Endothelial cell (in vitro differentiated cells): ENCODE results near the gene ALDH3A1. TPM values are rescaled to one million over a fixed set of nuclear protein-coding genes. Genes with fewer than 3 reads are reported as not detected.

Experiments used
- DNase-seq: peaks from one replicate; pipeline ENCODE4 v3.0.0; 2021; ENCODE audit warnings: low spot score
- H3K27ac Mint-ChIP-seq: one replicate; pipeline ENCODE4 v1.8.0; 2021; ENCODE audit warnings: mixed read lengths, inconsistent platforms; ENCODE audit not compliant: unreplicated experiment
- H3K27me3 Mint-ChIP-seq: one replicate; pipeline ENCODE4 v1.8.0; 2021; ENCODE audit warnings: mild to moderate bottlenecking, moderate library complexity, mixed read lengths, inconsistent platforms; ENCODE audit not compliant: unreplicated experiment
- H3K36me3 Mint-ChIP-seq: one replicate; pipeline ENCODE4 v1.8.0; 2021; ENCODE audit warnings: mild to moderate bottlenecking, low read depth, mixed read lengths, inconsistent platforms; ENCODE audit not compliant: unreplicated experiment
- H3K4me1 Mint-ChIP-seq: one replicate; pipeline ENCODE4 v1.8.0; 2021; ENCODE audit warnings: mild to moderate bottlenecking, mixed read lengths, inconsistent platforms; ENCODE audit not compliant: unreplicated experiment
- H3K4me3 Mint-ChIP-seq: one replicate; pipeline ENCODE4 v1.8.0; 2021; ENCODE audit warnings: mild to moderate bottlenecking, mixed read lengths, inconsistent platforms; ENCODE audit not compliant: unreplicated experiment
- H3K9me3 Mint-ChIP-seq: one replicate; pipeline ENCODE4 v1.8.0; 2021; ENCODE audit warnings: mixed read lengths, inconsistent platforms; ENCODE audit not compliant: unreplicated experiment
- long read RNA-seq: library from polyadenylated mRNA; unstranded; transcript quantifications from one replicate; pipeline ENCODE4 v2.0.0, GENCODE V29; 2020; ENCODE audit not compliant: unreplicated experiment
- total RNA-seq: library from RNA; stranded (reverse); fragmentation: NEBNext Ultra II Directional; extraction: Animal tissue kit (Norgen Biotek cat#: 25700); gene quantifications from one replicate; pipeline ENCODE4 v1.2.1, GENCODE V29; 2021; ENCODE audit not compliant: unreplicated experiment
- TF ChIP-seq, protein P1 (sequence below): fragments of 200-600 bp; sonication (generic); IDR thresholded peaks from one replicate; pipeline ENCODE4 v1.5.0; 2021; ENCODE audit warnings: antibody characterized with exemption; ENCODE audit not compliant: unreplicated experiment

The ALDH3A1 gene
- 0.31 TPM for total RNA-seq
- long read RNA-seq, partial matches to known transcripts: 0 of 1 reads
- long read RNA-seq, other reads (novel, unspliced or antisense): 0 of 1 reads

DNA sequence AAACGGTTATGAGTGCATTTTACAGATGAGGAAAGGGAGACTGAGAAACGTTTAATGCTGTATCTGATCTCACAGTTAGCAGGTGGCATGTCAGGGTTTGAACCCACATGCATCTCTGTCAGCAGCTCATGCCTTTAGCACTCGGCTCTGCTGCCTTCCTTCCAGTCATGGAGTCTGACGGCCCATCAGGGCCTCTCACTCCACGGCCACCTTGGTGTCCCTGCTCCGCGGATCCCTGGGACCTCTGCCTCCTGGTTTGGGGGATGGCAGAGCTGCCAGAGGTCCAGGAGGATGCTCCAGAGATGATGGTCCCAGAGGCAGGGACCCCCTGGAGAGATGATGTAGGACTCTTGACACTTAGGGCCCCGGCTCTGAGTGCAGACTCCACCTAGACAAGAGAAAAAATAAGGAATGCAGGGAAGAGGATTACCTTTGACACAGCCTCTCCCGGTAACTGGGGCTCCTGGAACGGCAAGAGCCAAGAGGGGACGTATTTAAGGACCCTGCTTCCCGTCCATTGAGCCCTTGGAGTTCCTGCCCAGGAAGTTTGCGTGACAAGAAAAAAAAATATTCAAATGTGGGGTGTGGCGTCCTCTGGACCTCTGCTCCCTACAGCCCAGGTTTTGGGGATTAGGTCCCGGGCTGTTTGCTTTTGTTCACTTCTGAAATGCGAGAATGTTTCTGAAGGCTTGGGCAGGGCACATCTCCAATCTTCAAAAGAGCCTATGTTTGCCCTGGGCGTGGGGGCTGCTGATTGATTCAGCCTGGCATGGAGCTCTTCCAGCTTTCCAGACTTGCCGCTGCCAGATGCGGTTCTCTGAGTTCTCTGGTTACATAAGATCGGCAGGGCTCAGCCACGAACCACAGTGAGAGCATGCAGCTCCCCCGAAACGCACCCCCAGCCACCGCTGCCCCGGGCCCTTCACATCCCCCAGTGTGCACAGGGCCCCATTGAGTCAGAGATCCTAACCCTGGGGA, at the start of gene ALDH3A1:
Gene ALDH3A1 (minus strand): TSS at position 470 of the 978 bp plus-strand sequence. CDS start 3,169 bp downstream, outside the sequence.
- Mint-ChIP-seq H3K4me1 (no peaks in the 10 kb centered on the region), H3K36me3 (peaks cover 4% of the 10 kb centered on the region), H3K27me3 (peaks cover 15% of the 10 kb centered on the region), H3K4me3 (no peak within 1 kb of the TSS), H3K9me3 (no peaks in the 10 kb centered on the region), H3K27ac (no peak within 1 kb of the TSS)
- TF ChIP-seq, protein P1, sequence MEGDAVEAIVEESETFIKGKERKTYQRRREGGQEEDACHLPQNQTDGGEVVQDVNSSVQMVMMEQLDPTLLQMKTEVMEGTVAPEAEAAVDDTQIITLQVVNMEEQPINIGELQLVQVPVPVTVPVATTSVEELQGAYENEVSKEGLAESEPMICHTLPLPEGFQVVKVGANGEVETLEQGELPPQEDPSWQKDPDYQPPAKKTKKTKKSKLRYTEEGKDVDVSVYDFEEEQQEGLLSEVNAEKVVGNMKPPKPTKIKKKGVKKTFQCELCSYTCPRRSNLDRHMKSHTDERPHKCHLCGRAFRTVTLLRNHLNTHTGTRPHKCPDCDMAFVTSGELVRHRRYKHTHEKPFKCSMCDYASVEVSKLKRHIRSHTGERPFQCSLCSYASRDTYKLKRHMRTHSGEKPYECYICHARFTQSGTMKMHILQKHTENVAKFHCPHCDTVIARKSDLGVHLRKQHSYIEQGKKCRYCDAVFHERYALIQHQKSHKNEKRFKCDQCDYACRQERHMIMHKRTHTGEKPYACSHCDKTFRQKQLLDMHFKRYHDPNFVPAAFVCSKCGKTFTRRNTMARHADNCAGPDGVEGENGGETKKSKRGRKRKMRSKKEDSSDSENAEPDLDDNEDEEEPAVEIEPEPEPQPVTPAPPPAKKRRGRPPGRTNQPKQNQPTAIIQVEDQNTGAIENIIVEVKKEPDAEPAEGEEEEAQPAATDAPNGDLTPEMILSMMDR: no peak
- DNase-seq: no peak

DNA sequence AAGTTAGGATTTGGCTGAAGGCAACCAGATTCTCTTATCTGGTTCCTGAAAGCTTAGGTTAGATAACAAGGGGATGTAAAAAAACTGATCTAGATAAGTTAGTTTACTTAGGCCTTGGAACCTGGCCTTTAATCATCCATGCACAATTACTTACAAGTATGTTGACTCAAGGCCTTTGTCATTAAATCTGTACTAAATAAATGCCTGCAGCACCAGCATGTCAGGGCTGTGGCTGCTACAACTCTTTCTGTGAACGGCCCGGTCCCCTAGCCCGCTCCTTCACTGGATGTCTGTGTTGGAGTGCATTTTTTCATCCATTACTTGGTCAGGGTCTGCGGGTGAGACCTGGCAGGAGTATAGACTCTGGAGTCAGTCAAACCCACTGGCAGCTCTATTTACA, 48.4 kb upstream of the ALDH3A1 start:
- no peak for DNase-seq
- Mint-ChIP-seq H3K36me3 (peaks cover 79% of the 10 kb centered on the region), H3K4me3 (peak overlapping the region; percentile 87), H3K27me3 (no peaks in the 10 kb centered on the region), H3K4me1 (peaks cover 15% of the 10 kb centered on the region), H3K9me3 (peaks cover 18% of the 10 kb centered on the region), H3K27ac (no peak overlapping the region)
- TF ChIP-seq, protein P1: no peak

DNA sequence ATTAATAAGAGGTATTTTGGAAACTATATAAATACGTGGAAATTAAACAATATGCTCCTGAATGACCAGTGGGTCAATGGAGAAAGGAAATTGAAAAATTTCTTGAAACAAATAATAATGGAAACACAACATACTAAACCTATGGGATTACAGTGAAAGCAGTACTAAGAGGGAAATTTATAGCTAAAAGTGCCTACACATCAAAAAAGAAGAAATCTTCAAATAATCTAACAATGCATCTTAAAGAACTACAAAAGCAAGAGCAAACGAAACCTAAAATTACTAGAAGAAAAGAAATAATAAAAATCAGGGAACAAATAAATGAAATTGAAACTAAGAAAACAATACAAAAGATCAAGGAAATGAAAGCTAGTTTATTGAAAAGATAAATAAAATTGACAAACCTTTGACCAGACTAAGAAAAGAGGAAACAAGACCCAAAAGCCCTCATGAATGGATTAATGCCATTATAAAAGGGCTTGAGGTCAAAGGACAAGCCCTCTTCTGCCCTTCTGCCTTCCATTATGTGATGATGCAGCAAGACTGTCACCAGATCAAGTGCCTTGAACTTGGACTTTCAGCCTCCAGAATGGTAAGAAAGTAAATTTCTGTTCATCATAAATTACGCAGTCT, 43.9 kb upstream of the ALDH3A1 start:
- TF ChIP-seq, protein P1: no peak
- Mint-ChIP-seq H3K27me3 (no peaks in the 10 kb centered on the region), H3K27ac (no peak overlapping the region), H3K9me3 (peaks cover 18% of the 10 kb centered on the region), H3K4me3 (no peak overlapping the region), H3K4me1 (no peaks in the 10 kb centered on the region), H3K36me3 (peaks cover 57% of the 10 kb centered on the region)
- DNase-seq: no peak

DNA sequence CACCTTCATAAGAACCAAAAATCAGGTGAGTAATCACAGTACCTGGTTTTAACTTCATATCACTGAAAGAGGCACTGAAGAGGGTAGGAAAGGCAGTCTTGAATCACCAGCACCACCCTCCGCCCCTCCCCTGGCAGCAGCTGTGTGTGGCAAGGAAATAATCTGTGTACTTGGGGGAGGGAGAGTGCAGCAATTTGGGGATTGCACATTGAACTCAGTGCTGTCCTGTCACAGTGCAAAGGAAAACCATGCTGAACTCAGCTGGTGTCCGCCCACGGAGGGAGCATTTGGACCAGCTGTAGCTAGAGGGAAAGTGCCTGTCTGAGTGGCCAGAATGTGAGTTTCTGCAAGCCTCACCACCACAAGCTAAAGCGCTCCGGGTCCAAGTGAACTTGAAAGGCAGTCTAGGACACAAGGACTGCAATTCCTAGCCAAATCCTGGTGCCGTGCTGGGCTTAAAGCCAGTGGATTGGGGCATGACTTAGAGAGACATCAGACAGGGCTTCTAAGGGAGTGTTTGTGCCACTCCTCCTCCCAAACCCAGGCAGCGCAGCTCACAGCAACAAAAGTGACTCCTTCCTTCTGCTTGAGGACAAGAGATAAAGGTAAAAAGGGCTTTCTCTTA, 39.7 kb upstream of the ALDH3A1 start:
- H3K4me1 Mint-ChIP-seq: no peaks in the 10 kb centered on the region

More for the DNA sequence above, 39.7 kb upstream of the ALDH3A1 start:
- DNase-seq: no peak
- TF ChIP-seq, protein P1: no peak
- peaks cover 18% of the 10 kb centered on the region for H3K36me3 Mint-ChIP-seq
- H3K9me3 Mint-ChIP-seq: peaks cover under 1% of the 10 kb centered on the region
- no peak overlapping the region for H3K4me3 Mint-ChIP-seq
- no peaks in the 10 kb centered on the region for H3K27me3 Mint-ChIP-seq
- H3K27ac Mint-ChIP-seq: no peak overlapping the region
